SH-SY5Y (cell line): ENCODE results near the gene SOS2.

Experiments used
- GATA2 ChIP-seq: IDR thresholded peaks from 2 replicates; pipeline ENCODE4 v1.6.1; 2011; ENCODE audit warnings: mild to moderate bottlenecking, low read depth, low read length
- GATA3 ChIP-seq: IDR thresholded peaks from 2 replicates; pipeline ENCODE4 v1.6.1; 2011; ENCODE audit warnings: low read depth, mild to moderate bottlenecking, low read length, moderate library complexity

- TF ChIP-seq GATA3: no peak
- TF ChIP-seq GATA2: no peak
Measured at GRCh38 chr14:50198499-50198898, 32.9 kb downstream of the SOS2 start.
